ENCODE results near the gene NEURL3.

Gene NEURL3

GRCh38 chr2:96452053-96452452 lies 53.1 kb downstream of the NEURL3 start:
- TF ChIP-seq CTCF (conservative IDR thresholded peaks at IDR 0.05; ENCODE audit: low read depth), result no peak
- DNase-seq (ENCODE audit: low spot score), result no peak
- H3K27ac ChIP-seq, result no peak overlapping the region
- CTCF ChIA-PET, result no interaction called here
- POLR2A ChIA-PET (ENCODE audit: low non-redundant PET), result no interaction called here

- DNase-seq (ENCODE audit: low spot score), result no peak
- H3K27ac ChIP-seq, result no peak overlapping the region
- ChIA-PET POLR2A (ENCODE audit: low non-redundant PET) (no interaction called here), CTCF (interaction anchor here (1.5 kb wide), 1 partner anchor 42 kb away, joined by 4 read pairs; no protein-coding TSS in a partner anchor)
- no peak for TF ChIP-seq CTCF (conservative IDR thresholded peaks at IDR 0.05; ENCODE audit: low read depth)
These were observed 55.5 kb downstream of the NEURL3 start for GRCh38 chr2:96449637-96450036.

- no peak for TF ChIP-seq CTCF (conservative IDR thresholded peaks at IDR 0.05; ENCODE audit: low read depth)
- CTCF ChIA-PET, result interaction anchor here (0.6 to 1.5 kb wide), 2 partner anchors 42 to 617 kb away, joined by 4 read pairs; no protein-coding TSS in a partner anchor
- H3K27ac ChIP-seq, result no peak overlapping the region
- DNase-seq (ENCODE audit: low spot score), result no peak
- POLR2A ChIA-PET (ENCODE audit: low non-redundant PET), result no interaction called here
These were observed 56.0 kb downstream of the NEURL3 start for GRCh38 chr2:96449174-96449573.

- POLR2A ChIA-PET (ENCODE audit: low non-redundant PET), result no interaction called here
- TF ChIP-seq CTCF (conservative IDR thresholded peaks at IDR 0.05; ENCODE audit: low read depth), result no peak
- H3K27ac ChIP-seq, result no peak overlapping the region
- CTCF ChIA-PET, result no interaction called here
- no peak for DNase-seq (ENCODE audit: low spot score)
These were observed 57.4 kb downstream of the NEURL3 start for GRCh38 chr2:96447726-96448125.
